T-cell (primary cell): ENCODE data around the gene JOSD1. TPM values are rescaled to one million over a fixed set of nuclear protein-coding genes. Genes with fewer than 3 reads are reported as not detected.

Experiments
- ATAC-seq, 4 experiments: fragments of 200-7000 bp in 3 of 4; fragments of 150-1000 bp in 1 of 4; cut with Tn5 transposase; replicated peaks in 1 of 4; 1 replicate in 3 of 4; 2 replicates in 1 of 4; pipeline ENCODE4 v1.10.0; 2021; ENCODE audit warnings: moderate library complexity in 3 of 4, mild to moderate bottlenecking in 2 of 4, moderate number of reproducible peaks in 1 of 4
- CTCF ChIA-PET, 2 donors: fragments of 300-600 bp; sonication (Branson Sonifier 250); formaldehyde crosslinking; loops; one replicate each; lab custom pipeline; 2022; ENCODE audit warnings: antibody characterized with exemption in 2 of 2; lab: Charles Lee
- POLR2A ChIA-PET, 2 donors: fragments of 300-600 bp; sonication (Branson Sonifier 250); formaldehyde crosslinking; loops; one replicate each; lab custom pipeline; 2022; ENCODE audit warnings: antibody characterized with exemption in 2 of 2; lab: Charles Lee
- DNase-seq, 35 experiments: peaks; one replicate each; pipeline versions ENCODE4 v3.0.0 to v3.0.0-alpha.2; 2013 to 2023
- H3K27ac ChIP-seq: one replicate; pipeline ENCODE4 v1.5.1; 2013; ENCODE audit warnings: low read length
- H3K27me3 ChIP-seq, 2 experiments: replicated peaks in 1 of 2; 1 replicate in 1 of 2; 2 replicates in 1 of 2; pipeline versions ENCODE4 v1.6.1 to v1.7.0; 2013; ENCODE audit warnings: low read length in 1 of 2, mixed read lengths in 1 of 2; ENCODE audit not compliant: control insufficient read depth in 2 of 2, insufficient read depth in 2 of 2; ENCODE audit errors: extremely low read depth in 1 of 2
- H3K36me3 ChIP-seq, 2 donors: 1 replicate in 1 of 2; 2 replicates in 1 of 2; pipeline versions ENCODE4 v1.6.1 to v1.7.0; 2013; ENCODE audit warnings: low read length in 1 of 2; ENCODE audit not compliant: control insufficient read depth in 2 of 2, insufficient read depth in 1 of 2; ENCODE audit errors: extremely low read depth in 1 of 2
- H3K4me1 ChIP-seq, 2 experiments: 1 replicate in 1 of 2; 2 replicates in 1 of 2; pipeline versions ENCODE4 v1.6.1 to v1.7.0; 2013; ENCODE audit warnings: low read length in 2 of 2, mixed read lengths in 1 of 2; ENCODE audit not compliant: insufficient read depth in 2 of 2, control insufficient read depth in 1 of 2; ENCODE audit errors: extremely low read depth in 1 of 2
- H3K4me3 ChIP-seq, 2 donors: 1 replicate in 1 of 2; 2 replicates in 1 of 2; pipeline versions ENCODE4 v1.5.1 to v1.7.0; 2013; ENCODE audit warnings: mild to moderate bottlenecking in 2 of 2, low read length in 1 of 2, moderate library complexity in 1 of 2; ENCODE audit not compliant: control insufficient read depth in 1 of 2; ENCODE audit errors: extremely low read depth in 1 of 2
- H3K9me3 ChIP-seq: 2 replicates; pipeline ENCODE4 v1.7.0; 2013
- H3K27ac Mint-ChIP-seq, 2 donors: one replicate each; pipeline ENCODE4 v1.8.0; 2020 to 2021; ENCODE audit warnings: mild to moderate bottlenecking in 2 of 2, mixed read lengths in 2 of 2
- H3K27me3 Mint-ChIP-seq, 2 donors: one replicate each; pipeline ENCODE4 v1.8.0; 2021 to 2022; ENCODE audit warnings: mixed read lengths in 2 of 2
- H3K36me3 Mint-ChIP-seq: one replicate; pipeline ENCODE4 v1.8.0; 2021; ENCODE audit warnings: mixed read lengths
- H3K4me1 Mint-ChIP-seq, 3 donors: one replicate each; pipeline ENCODE4 v1.8.0; 2020 to 2022; ENCODE audit warnings: mixed read lengths in 3 of 3, mild to moderate bottlenecking in 1 of 3
- H3K4me3 Mint-ChIP-seq, 3 donors: one replicate each; pipeline ENCODE4 v1.8.0; 2020 to 2022; ENCODE audit warnings: mild to moderate bottlenecking in 3 of 3, mixed read lengths in 3 of 3, moderate library complexity in 3 of 3
- H3K9me3 Mint-ChIP-seq, 3 donors: one replicate each; pipeline ENCODE4 v1.8.0; 2020 to 2022; ENCODE audit warnings: mixed read lengths in 3 of 3
- WGBS: methylation state at CpG from one replicate; pipeline ENCODE4 v1.1.5; 2013; ENCODE audit warnings: missing lambda C conversion rate; ENCODE audit not compliant: insufficient coverage; 5-methylcytosine and 5-hydroxymethylcytosine counted together
- total RNA-seq, 35 experiments: library from RNA in 6 of 35; stranded (reverse) in 6 of 35; fragments of 120-200 nt in 1 of 35; gene quantifications; one replicate each; pipeline versions ENCODE4 v1.2.1 to v1.2.4 and lab custom pipeline; 2013 to 2026

JOSD1 gene
- total RNA-seq, 5 donors from 2014 or later (not counting 1 experiment from before 2014, with no cell fraction given): 78.4 to 164 (median 83.5) TPM

DNA sequence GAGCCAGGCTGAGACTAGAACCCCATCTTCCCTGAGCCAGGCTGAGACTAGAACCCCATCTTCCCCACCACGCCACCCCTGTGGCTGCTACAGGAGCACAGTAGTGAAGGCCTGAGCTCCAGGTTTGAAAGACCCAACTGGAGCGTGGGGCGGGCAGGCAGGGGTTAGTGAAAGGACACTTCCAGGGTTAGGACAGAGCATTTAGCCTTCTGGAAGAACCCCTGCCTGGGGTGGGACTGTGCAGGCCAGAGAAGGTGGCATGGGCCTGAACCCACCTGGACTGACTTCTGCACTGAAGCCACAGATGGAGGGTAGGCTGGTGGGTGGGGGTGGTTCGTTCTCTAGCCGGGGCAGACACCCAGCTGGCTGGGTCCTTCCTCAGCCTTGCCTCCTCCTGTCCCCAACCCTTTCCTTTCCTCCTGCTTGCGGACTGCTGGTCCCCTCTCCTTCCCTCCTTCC lies 31.0 kb upstream of the JOSD1 start:
- H3K27ac ChIP-seq: peak overlapping the region; percentile 28
- POLR2A ChIA-PET: interaction anchor here in 1 of 2 donors (0.7 kb wide), 1 partner anchor 17 kb away, joined by 3 read pairs; no protein-coding TSS in a partner anchor
- peaks cover 36 to 53% (median 48%) of the 10 kb centered on the region in 3 donors for H3K4me1 Mint-ChIP-seq

DNA sequence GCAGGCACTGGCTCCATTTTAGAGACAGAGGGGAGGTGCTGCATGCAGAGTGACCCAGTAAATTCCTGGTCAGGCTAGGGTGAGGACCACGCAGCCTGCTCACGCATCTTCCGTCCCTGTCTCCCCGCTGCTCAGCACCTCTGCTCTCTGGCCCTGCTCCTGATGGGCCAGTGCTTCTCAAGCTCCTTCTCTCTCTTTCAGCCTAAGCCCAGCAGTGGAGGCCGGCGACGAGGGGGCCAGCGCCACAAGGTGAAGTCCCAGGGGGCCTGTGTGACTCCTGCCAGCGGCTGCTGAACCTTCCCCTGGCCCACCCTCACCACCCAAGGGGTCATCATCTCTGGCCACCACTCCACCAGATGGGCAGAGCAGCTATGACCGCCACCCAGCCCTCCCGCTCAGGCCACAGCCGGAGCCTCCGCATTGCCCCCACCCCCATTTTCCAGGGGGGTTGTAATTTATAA lies 29.7 kb upstream of the JOSD1 start:
- peaks cover 0 to 1% of the 10 kb centered on the region in 2 donors for H3K27me3 Mint-ChIP-seq
- H3K9me3 Mint-ChIP-seq: no peaks in the 10 kb centered on the region
- peaks cover 31 to 42% (median 35%) of the 10 kb centered on the region in 3 donors for H3K4me1 Mint-ChIP-seq
- H3K27ac Mint-ChIP-seq: peak overlapping the region; percentile 57 to 82
- no peaks in the 10 kb centered on the region for H3K9me3 ChIP-seq
- peaks cover 47 to 80% of the 10 kb centered on the region in 2 donors for H3K36me3 ChIP-seq
- DNase-seq: no peak
- no peak overlapping the region for H3K4me3 ChIP-seq
- no peaks in the 10 kb centered on the region for H3K27me3 ChIP-seq
- peaks cover 53% of the 10 kb centered on the region for H3K36me3 Mint-ChIP-seq
- H3K27ac ChIP-seq: no peak overlapping the region
- 99% methylated on average over 8 of the region's 13 CpGs for WGBS
- H3K4me1 ChIP-seq: peaks cover 0 to 56% of the 10 kb centered on the region in 2 experiments
- no peak overlapping the region for H3K4me3 Mint-ChIP-seq
- no peak for ATAC-seq
- ChIA-PET CTCF (interaction anchor here in 1 of 2 donors (0.7 to 1.3 kb wide), 2 partner anchors 25 to 26 kb away, joined by 3 to 4 read pairs; no protein-coding TSS in a partner anchor), POLR2A (interaction anchor here in 1 of 2 donors (0.7 kb wide), 1 partner anchor 9 kb away, joined by 4 read pairs; no protein-coding TSS in a partner anchor)

More for the DNA sequence above, 31.0 kb upstream of the JOSD1 start:
- peaks cover 47% of the 10 kb centered on the region for H3K36me3 Mint-ChIP-seq
- 100% methylated on average over 3 of the region's 6 CpGs for WGBS
- no peaks in the 10 kb centered on the region for H3K9me3 Mint-ChIP-seq
- H3K4me1 ChIP-seq: peaks cover 0 to 69% of the 10 kb centered on the region in 2 experiments
- peaks cover 47 to 80% of the 10 kb centered on the region in 2 donors for H3K36me3 ChIP-seq
- no peaks in the 10 kb centered on the region for H3K9me3 ChIP-seq
- no peak overlapping the region for H3K4me3 ChIP-seq
- H3K27me3 Mint-ChIP-seq: peaks cover 0 to 1% of the 10 kb centered on the region in 2 donors
- H3K27ac Mint-ChIP-seq: peak overlapping the region; percentile 82 to 89
- CTCF ChIA-PET: interaction anchor here in 1 of 2 donors (0.6 to 1.3 kb wide), 2 partner anchors 26 to 37 kb away, joined by 3 read pairs; no protein-coding TSS in a partner anchor
- ATAC-seq (peak in 3 of 4 experiments; percentile 2 to 8 (median 4)), DNase-seq (no peak)
- peak overlapping the region in 1 of 3 donors; percentile 31 for H3K4me3 Mint-ChIP-seq
- no peaks in the 10 kb centered on the region for H3K27me3 ChIP-seq

DNA sequence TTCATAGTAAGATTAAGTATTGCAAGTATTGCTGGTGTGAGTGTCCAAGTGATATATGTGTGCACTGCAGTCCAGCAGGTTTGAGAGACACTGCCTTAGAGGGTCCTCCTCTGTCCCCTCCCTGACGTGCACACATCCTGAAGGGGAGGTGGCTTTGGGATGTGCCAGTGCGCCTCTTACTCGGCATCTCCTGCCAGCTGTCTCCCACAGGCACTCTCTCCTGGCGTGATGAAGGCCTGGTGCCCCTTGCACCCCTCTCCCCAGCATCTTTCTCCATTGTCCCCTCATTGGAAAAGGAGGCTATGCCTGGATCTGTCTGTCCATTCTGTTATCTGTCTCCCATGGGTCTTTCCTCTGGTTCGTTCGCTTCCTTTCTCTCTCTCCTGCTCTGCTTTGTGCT lies 29.2 kb upstream of the JOSD1 start:
- Mint-ChIP-seq H3K4me3 (no peak overlapping the region), H3K4me1 (peaks cover 32 to 42% (median 34%) of the 10 kb centered on the region in 3 donors), H3K27me3 (peaks cover 0 to 1% of the 10 kb centered on the region in 2 donors), H3K27ac (peak overlapping the region; percentile 55 to 82), H3K36me3 (peaks cover 58% of the 10 kb centered on the region), H3K9me3 (no peaks in the 10 kb centered on the region)
- ATAC-seq (no peak), DNase-seq (no peak)
- POLR2A ChIA-PET: interaction anchor here in 1 of 2 donors (0.7 kb wide), 2 partner anchors 8 to 318 kb away, joined by 3 to 4 read pairs; no protein-coding TSS in a partner anchor
- no peak overlapping the region for H3K27ac ChIP-seq
- H3K36me3 ChIP-seq: peaks cover 44 to 80% of the 10 kb centered on the region in 2 donors
- H3K4me3 ChIP-seq: no peak overlapping the region
- H3K4me1 ChIP-seq: peaks cover 0 to 51% of the 10 kb centered on the region in 2 experiments
- CTCF ChIA-PET: interaction anchor here in 1 of 2 donors (0.6 kb wide), 1 partner anchor 24 kb away, joined by 3 read pairs; the partner anchor contains the start of gene GTPBP1
- no peaks in the 10 kb centered on the region for H3K27me3 ChIP-seq
- 94% methylated on average over 3 of the region's 6 CpGs for WGBS
- no peaks in the 10 kb centered on the region for H3K9me3 ChIP-seq

DNA sequence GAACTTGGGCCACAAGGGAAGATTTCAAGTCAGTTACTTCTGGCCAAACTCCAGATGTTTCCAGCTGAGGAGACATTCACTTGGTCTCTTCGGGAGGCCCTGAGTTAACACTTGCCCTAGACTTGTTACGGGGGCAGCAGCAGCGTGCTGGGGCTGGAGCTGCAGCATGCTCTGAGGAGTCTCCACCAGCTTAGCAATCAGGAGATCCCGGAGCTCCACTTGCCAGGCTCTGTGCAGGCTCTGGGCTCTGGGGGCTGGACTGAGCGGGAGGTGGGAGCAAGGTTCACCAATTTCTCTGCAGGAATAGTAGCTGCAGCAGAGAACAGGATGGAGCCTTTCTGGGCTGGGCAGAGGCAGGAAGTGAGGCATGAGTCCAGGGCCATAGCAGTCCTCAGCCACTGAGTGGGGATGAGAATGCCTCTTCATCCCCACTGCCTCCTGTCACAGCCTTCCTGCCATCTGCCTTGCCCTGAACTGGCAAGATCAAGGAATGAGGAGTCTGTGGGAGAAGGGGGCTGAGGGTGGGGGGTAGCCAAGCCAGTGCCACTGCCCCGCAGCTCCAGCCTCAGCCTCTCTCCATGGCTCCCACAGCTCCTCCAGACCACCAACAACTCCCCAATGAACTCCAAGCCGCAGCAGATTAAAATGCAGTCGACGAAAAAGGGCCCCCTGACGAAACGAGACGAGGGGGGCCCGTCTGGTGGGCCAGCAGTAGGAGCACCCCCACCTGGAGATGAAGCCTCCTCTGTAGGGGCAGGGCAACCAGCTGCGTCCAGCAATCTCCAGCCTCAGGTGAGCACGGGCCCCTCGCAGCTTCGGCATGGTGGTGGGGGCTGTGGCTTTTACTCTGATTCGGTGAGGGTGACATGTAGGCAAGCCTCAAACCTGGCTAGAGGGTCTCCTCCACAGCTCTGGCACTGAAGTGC lies 28.4 kb upstream of the JOSD1 start:
- Mint-ChIP-seq H3K4me3 (no peak overlapping the region), H3K27ac (peak overlapping the region; percentile 57 to 82), H3K4me1 (peaks cover 26 to 38% (median 30%) of the 10 kb centered on the region in 3 donors), H3K27me3 (peaks cover 0 to 1% of the 10 kb centered on the region in 2 donors), H3K36me3 (peaks cover 59% of the 10 kb centered on the region), H3K9me3 (no peaks in the 10 kb centered on the region)
- Histone ChIP-seq H3K9me3 (no peaks in the 10 kb centered on the region), H3K4me3 (no peak overlapping the region), H3K36me3 (peaks cover 39 to 82% of the 10 kb centered on the region in 2 donors), H3K27ac (no peak overlapping the region), H3K4me1 (peaks cover 0 to 45% of the 10 kb centered on the region in 2 experiments), H3K27me3 (no peaks in the 10 kb centered on the region)
- POLR2A ChIA-PET: interaction anchor here in 1 of 2 donors (0.5 to 0.7 kb wide), 2 partner anchors 9 to 319 kb away, joined by 3 to 4 read pairs; no protein-coding TSS in a partner anchor
- ATAC-seq (no peak), DNase-seq (no peak)
- CTCF ChIA-PET: interaction anchor here in 1 of 2 donors (0.6 kb wide), 1 partner anchor 24 kb away, joined by 3 read pairs; the partner anchor contains the start of gene GTPBP1
- 97% methylated on average over 17 of the region's 18 CpGs for WGBS

DNA sequence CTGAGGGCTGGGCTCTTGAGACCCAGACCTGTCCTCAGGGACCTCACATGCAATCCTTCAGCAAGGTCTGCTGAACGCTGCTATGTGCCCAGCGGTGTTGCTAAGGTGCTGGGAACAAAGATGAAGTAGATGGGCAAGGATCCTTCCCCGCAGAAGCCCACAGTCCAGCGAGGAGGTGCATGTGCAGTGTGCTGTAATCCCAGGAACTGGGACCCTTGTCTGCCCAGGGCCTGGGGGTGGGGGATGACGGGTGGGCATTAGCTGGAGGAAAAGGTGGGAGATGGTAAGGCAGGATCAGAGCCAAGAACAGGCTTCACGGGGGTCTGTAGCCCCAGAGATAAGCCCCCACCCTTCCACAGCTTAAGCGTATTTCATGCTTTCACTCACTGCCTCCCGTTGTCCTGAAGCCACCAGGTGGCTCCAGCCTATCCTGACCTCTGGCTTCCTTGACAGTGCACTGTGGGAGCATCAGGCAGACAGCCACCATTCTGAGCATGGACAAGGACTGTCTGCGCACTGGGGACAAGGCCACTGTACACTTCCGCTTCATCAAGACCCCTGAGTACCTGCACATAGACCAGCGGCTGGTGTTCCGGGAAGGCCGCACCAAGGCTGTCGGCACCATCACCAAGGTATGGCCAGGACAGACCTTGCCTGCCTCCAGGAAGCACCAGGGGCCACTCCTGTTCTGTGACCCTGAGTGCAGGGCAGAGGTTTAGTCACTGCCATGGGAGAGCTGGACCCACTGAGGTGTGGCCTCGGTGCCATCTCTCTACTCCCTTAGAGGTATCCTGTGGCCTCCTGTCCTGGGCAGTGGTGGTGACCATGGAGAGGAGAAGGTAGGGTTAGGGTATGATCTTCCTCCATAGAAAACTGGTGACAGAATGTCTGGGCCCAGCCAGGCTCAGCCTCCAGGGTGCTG lies 27.0 kb upstream of the JOSD1 start:
- H3K36me3 ChIP-seq: peaks cover 34 to 88% of the 10 kb centered on the region in 2 donors
- H3K27ac ChIP-seq: no peak overlapping the region
- H3K9me3 ChIP-seq: no peaks in the 10 kb centered on the region
- Mint-ChIP-seq H3K4me3 (no peak overlapping the region), H3K4me1 (peaks cover 14 to 25% (median 21%) of the 10 kb centered on the region in 3 donors), H3K27me3 (no peaks in the 10 kb centered on the region), H3K27ac (peak overlapping the region in 1 of 2 donors; percentile 71), H3K36me3 (peaks cover 71% of the 10 kb centered on the region), H3K9me3 (no peaks in the 10 kb centered on the region)
- no peak overlapping the region for H3K4me3 ChIP-seq
- no peak for ATAC-seq
- ChIA-PET CTCF (no interaction called here), POLR2A (interaction anchor here in 1 of 2 donors (0.6 kb wide), 1 partner anchor 294 kb away, joined by 4 read pairs; no protein-coding TSS in a partner anchor)
- H3K27me3 ChIP-seq: no peaks in the 10 kb centered on the region
- peaks cover 0 to 34% of the 10 kb centered on the region in 2 experiments for H3K4me1 ChIP-seq
- DNase-seq: no peak
- WGBS: 97% methylated on average over 12 of the region's 15 CpGs
